ENCODE results near the gene ANTXR2.

The ANTXR2 gene

GRCh38 chr4:79857811-79858210, 215.2 kb downstream of the ANTXR2 start:
- DNase-seq: no peak

GRCh38 chr4:79856196-79856595, 216.8 kb downstream of the ANTXR2 start:
- no peak for DNase-seq

GRCh38 chr4:79854856-79855502, 218.1 kb downstream of the ANTXR2 start:
- DNase-seq: peak; percentile 8

- peak; percentile 96 for DNase-seq
Observed at GRCh38 chr4:79852305-79852730, 220.7 kb downstream of the ANTXR2 start.

GRCh38 chr4:79851625-79852304, 221.3 kb downstream of the ANTXR2 start:
- peak; percentile 36 for DNase-seq

Data from fibroblast of skin of scalp (primary cell).